HepG2 (cell line): ENCODE data around the gene EML2. TPM values are rescaled to one million over a fixed set of nuclear protein-coding genes. Genes with fewer than 3 reads are reported as not detected.

Source experiments
- ATAC-seq: fragments of 200-7000 bp; cut with Tn5 transposase; 3 replicates; pipeline ENCODE4 v1.9.1; 2020; ENCODE audit warnings: mild to moderate bottlenecking, moderate library complexity
- BruUV-seq: library from RNA; stranded (reverse); fragments of 400-500 nt; replicated peaks from 2 replicates; lab custom pipeline; 2021; lab: Mats Ljungman, UMichigan
- CTCF ChIA-PET: fragments of 300-600 bp; formaldehyde crosslinking; extraction: SDS; loops from one replicate; lab custom pipeline; 2021; ENCODE audit warnings: low total read pairs, inconsistent platforms, low intra/inter-chr PET ratio; lab: Yijun Ruan, JAX
- POLR2A ChIA-PET: fragments of 350-600 bp; sonication (Branson Sonifier 250); formaldehyde crosslinking; loops from one replicate; lab custom pipeline; 2020; ENCODE audit warnings: antibody characterized with exemption, inconsistent platforms; lab: Yijun Ruan, JAX
- DNase-seq: peaks from one replicate; pipeline ENCODE4 v3.0.0-alpha.2; 2015; ENCODE audit warnings: low spot score
- FAIRE-seq: peaks from 3 replicates; lab custom pipeline; 2011; peaks lifted over from hg19 to GRCh38; lab: Jason Lieb, UNC
- H2AFZ ChIP-seq: one replicate; pipeline ENCODE4 v1.6.1; 2011; ENCODE audit warnings: low read length, inconsistent platforms
- H3K27ac ChIP-seq: fragments of 300-600 bp; 3 replicates; pipeline ENCODE4 v1.8.0; 2011; ENCODE audit warnings: mixed run types, mild to moderate bottlenecking, mixed read lengths, low read length, inconsistent platforms; ENCODE audit not compliant: insufficient read depth; ENCODE audit errors: extremely low read length
- H3K27me3 ChIP-seq, 2 experiments: fragments of 200-600 bp in 1 of 2; 2 replicates in 1 of 2; 3 replicates in 1 of 2; pipeline versions ENCODE4 v1.6.0 to v1.8.0; 2011; ENCODE audit warnings: low read length in 2 of 2, mild to moderate bottlenecking in 2 of 2, moderate library complexity in 2 of 2, inconsistent platforms in 1 of 2; ENCODE audit not compliant: insufficient read depth in 2 of 2, control insufficient read depth in 1 of 2
- H3K36me3 ChIP-seq, 2 experiments: fragments of 200-600 bp in 1 of 2; replicated peaks in 1 of 2; 2 replicates in 1 of 2; 3 replicates in 1 of 2; pipeline versions ENCODE4 v1.5.1 to v1.8.0; 2011; ENCODE audit warnings: low read length in 2 of 2, inconsistent platforms in 1 of 2; ENCODE audit not compliant: insufficient read depth in 2 of 2, control insufficient read depth in 1 of 2
- H3K4me1 ChIP-seq: 2 replicates; pipeline ENCODE4 v1.5.1; 2012; ENCODE audit warnings: low read length, inconsistent platforms; ENCODE audit not compliant: insufficient read depth
- H3K4me2 ChIP-seq: 2 replicates; pipeline ENCODE4 v1.6.0; 2011; ENCODE audit warnings: low read depth, low read length, inconsistent platforms
- H3K4me3 ChIP-seq, 3 experiments: fragments of 200-600 bp in 1 of 3; sonication (generic), shearing (Covaris generic) in 1 of 3; replicated peaks in 1 of 3; 2 replicates each; pipeline ENCODE4 v1.5.1; 2011 to 2016; ENCODE audit warnings: low read length in 3 of 3, inconsistent platforms in 2 of 3, low read depth in 2 of 3, mild to moderate bottlenecking in 2 of 3, control low read depth in 1 of 3, mixed read lengths in 1 of 3; ENCODE audit not compliant: insufficient read depth in 1 of 3
- H3K79me2 ChIP-seq: one replicate; pipeline ENCODE4 v1.6.1; 2011; ENCODE audit warnings: low read length, inconsistent platforms; ENCODE audit not compliant: insufficient read depth
- H3K9ac ChIP-seq: 2 replicates; pipeline ENCODE4 v1.6.0; 2011; ENCODE audit warnings: mild to moderate bottlenecking, low read depth, low read length, inconsistent platforms; ENCODE audit not compliant: insufficient read depth
- H3K9me3 ChIP-seq: 2 replicates; pipeline ENCODE4 v1.5.1; 2012; ENCODE audit warnings: mild to moderate bottlenecking, low read length
- H4K20me1 ChIP-seq: 2 replicates; pipeline ENCODE4 v1.6.0; 2011; ENCODE audit warnings: inconsistent platforms, mild to moderate bottlenecking, low read length, moderate library complexity; ENCODE audit not compliant: insufficient read depth
- PLRG1 ChIP-seq: fragments of 450-650 bp; conservative IDR thresholded peaks from 2 replicates; pipeline ENCODE4 v1.6.1; 2016
- RAD21 ChIP-seq: fragments of 450-650 bp; formaldehyde crosslinking; IDR thresholded peaks from 2 replicates; pipeline ENCODE4 v1.5.0; 2020; ENCODE audit warnings: mild to moderate bottlenecking
- SYNCRIP ChIP-seq: fragments of 200-400 bp; formaldehyde crosslinking; IDR thresholded peaks from 2 replicates; pipeline ENCODE4 v1.6.1; 2018; ENCODE audit warnings: mild to moderate bottlenecking, low read depth, low read length; ENCODE audit not compliant: insufficient read depth
- ZBTB39 ChIP-seq: sonication (generic); formaldehyde crosslinking; IDR thresholded peaks from 2 replicates; pipeline ENCODE4 v1.5.0; 2020; ENCODE audit warnings: missing genetic modification reagents
- ZNF276 ChIP-seq: sonication (generic); formaldehyde crosslinking; IDR thresholded peaks from 2 replicates; pipeline ENCODE4 v1.4.0; 2020; ENCODE audit warnings: mild to moderate bottlenecking, low read depth, missing genetic modification reagents
- WGBS: methylation state at CpG from one replicate; pipeline ENCODE4 v1.1.6; 2017; ENCODE audit warnings: low lambda C conversion rate; 5-methylcytosine and 5-hydroxymethylcytosine counted together
- in situ Hi-C: cut with HindIII; loops from 2 replicates; pipeline ENCODE4 v1.10.0; 2017; ENCODE audit warnings: low pct_unique_long_range_greater_than_20kb; ENCODE audit not compliant: extremely low pct_ligation_motif_present
- intact Hi-C: fragments of 100-400 bp; cut with micrococcal nuclease; formaldehyde crosslinking; loops from one replicate; pipeline ENCODE4 v1.10.0; 2022; ENCODE audit not compliant: unreplicated experiment
- polyA plus RNA-seq, 8 experiments: library from polyadenylated mRNA; depleted of rRNA in 3 of 8; stranded (reverse) in 7 of 8; unstranded in 1 of 8; fragments of >200 nt; fragmentation: Illumina TruSeq in 4 of 8; extraction: Trizol in 4 of 8; gene quantifications; 2 replicates each; pipeline versions ENCODE4 v1.2.1 to v1.2.3, GENCODE V29; 2011 to 2016; ENCODE audit warnings: low read depth in 4 of 8, missing spikeins in 1 of 8, mixed read lengths in 1 of 8; ENCODE audit not compliant: insufficient read depth in 1 of 8
- total RNA-seq, 5 experiments: library from RNA; depleted of rRNA; stranded (reverse); fragments of >200 nt; fragmentation: Illumina TruSeq; extraction: Trizol; gene quantifications; 2 replicates each; pipeline ENCODE4 v1.2.3, GENCODE V29; 2016; ENCODE audit warnings: low read depth in 1 of 5

EML2 gene
- total and polyA plus RNA-seq, 2 of the 13 experiments (the other 11 are each of a cell fraction or from before 2014, with no cell fraction given): 7.3 to 12.9 TPM

GRCh38 chr19:45599286-45599685 is 39.9 kb downstream of the EML2 start:
- Histone ChIP-seq H3K4me1 (no peaks in the 10 kb centered on the region), H3K9ac (no peak overlapping the region), H3K4me2 (no peak overlapping the region), H3K36me3 (no peaks in the 10 kb centered on the region), H3K9me3 (no peaks in the 10 kb centered on the region), H4K20me1 (no peaks in the 10 kb centered on the region), H3K27ac (no peak overlapping the region), H3K79me2 (no peaks in the 10 kb centered on the region), H3K27me3 (peaks cover 7 to 61% of the 10 kb centered on the region in 2 experiments), H2AFZ (no peak overlapping the region), H3K4me3 (no peak overlapping the region)
- intact Hi-C loops (no loop called here), in situ Hi-C loops (no loop called here)
- DNase-seq (no peak), ATAC-seq (no peak), FAIRE-seq (no peak)
- no peak for TF ChIP-seq SYNCRIP
- TF ChIP-seq RAD21 (CRISPR knock-in tag): no peak
- no peak for TF ChIP-seq PLRG1
- no peak for TF ChIP-seq ZNF276 (CRISPR knock-in tag)
- TF ChIP-seq ZBTB39 (CRISPR knock-in tag): no peak
- BruUV-seq: no TSS peak
- POLR2A ChIA-PET: interaction anchor here (1.1 kb wide), 1 partner anchor 15 kb away, joined by 3 read pairs; the partner anchor contains the start of gene OPA3
- 5% methylated on average over 12 of the region's 13 CpGs for WGBS
- CTCF ChIA-PET: no interaction called here
